ENCODE measurements around the gene TMEM231.
"Not testable (repeated sequence)": the region's sequence is repeated elsewhere in the genome, so short reads cannot be mapped to it uniquely, and the experiment has no call there.

The TMEM231 gene

GRCh38 chr16:75529056-75529905, 26.8 kb downstream of the TMEM231 start:
- DNase-seq, result no peak

DNA sequence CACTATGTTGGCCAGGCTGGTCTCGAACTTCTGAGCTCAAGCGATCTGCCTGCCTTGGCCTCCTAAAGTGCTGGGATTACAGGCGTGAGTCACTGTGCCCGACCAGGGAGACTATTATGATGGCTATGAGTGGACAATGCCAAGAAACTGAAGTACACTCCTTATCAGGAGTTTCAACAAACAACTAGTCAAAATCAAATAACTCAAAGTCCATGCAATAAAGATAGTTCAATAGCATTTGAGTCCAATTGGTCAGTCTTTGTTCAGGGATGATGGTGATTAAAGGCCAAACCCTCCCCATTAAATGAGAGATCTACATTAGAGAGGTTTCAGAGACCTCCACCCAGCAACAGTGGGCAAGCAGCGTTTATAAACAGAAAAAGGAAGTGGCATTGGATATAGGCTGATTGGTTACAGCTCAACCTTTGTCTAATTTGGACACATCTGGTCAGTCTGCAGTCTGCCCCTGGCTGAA, 28.2 kb downstream of the TMEM231 start:
- DNase-seq, result no peak

DNA sequence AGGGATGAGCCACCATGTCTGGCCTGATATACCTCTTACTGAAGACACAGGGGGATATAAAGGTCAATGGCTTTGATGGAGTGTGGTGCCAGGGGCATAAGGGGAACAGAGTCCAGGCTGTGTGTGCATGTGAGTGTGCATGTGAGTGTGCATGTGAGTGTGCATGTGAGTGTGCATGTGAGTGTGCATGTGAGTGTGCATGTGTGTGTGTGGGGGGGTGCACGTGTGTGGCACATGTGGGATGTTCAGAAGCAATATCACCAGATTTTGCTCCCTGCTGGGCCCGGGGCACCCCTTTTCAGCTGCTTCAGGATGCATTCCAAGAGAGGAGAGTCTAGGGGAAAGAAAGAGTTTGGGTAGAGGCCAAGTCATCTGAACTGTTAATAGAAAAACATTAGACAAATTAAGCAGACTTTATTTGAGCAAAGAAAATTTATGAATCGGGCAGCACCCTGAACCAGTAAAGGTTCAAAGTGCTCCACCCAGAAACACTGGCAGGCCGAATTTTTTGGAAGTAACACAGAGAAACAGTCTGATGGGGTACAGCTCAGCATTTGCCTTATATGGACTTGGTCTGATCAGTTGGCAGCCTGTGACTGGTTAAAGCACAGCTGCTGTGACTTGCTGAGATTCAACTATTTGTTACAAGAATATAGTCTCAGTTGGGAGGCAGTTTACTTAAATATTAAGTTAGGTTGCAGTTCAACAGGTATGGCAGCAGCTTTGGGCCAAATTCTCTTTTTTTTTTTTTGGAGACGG, 29.8 kb downstream of the TMEM231 start:
- no peak for DNase-seq

- no peak for DNase-seq
These were observed 36.9 kb downstream of the TMEM231 start for GRCh38 chr16:75519175-75519574.

- peak; percentile 20 for DNase-seq
These were observed 39.7 kb downstream of the TMEM231 start for GRCh38 chr16:75516189-75516966.

GRCh38 chr16:75514296-75514695, 41.8 kb downstream of the TMEM231 start:
- no peak for DNase-seq

DNA sequence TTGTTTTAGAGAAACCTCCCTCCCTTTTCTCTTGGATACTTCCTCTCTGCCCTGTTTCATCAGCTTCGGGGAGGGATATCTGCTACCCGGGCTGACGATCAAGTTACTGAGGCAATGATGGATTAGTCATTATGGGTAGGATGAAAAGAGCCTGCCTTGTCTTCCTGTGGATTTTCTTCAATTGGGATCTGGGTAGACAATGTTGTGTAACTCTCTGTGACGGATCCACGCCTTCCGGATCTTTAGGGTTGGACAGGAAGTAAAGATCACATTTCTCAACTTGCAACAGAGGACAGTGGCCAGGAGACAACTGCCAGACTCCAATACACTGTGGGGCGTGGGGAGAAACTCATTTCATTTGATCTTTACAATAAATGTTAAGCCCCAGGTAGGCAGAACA, 49.5 kb downstream of the TMEM231 start:
- DNase-seq, result no peak

GRCh38 chr16:75506107-75506506, 49.9 kb downstream of the TMEM231 start:
- DNase-seq, result no peak

GRCh38 chr16:75503801-75504200, 52.3 kb downstream of the TMEM231 start:
- no peak for DNase-seq

DNA sequence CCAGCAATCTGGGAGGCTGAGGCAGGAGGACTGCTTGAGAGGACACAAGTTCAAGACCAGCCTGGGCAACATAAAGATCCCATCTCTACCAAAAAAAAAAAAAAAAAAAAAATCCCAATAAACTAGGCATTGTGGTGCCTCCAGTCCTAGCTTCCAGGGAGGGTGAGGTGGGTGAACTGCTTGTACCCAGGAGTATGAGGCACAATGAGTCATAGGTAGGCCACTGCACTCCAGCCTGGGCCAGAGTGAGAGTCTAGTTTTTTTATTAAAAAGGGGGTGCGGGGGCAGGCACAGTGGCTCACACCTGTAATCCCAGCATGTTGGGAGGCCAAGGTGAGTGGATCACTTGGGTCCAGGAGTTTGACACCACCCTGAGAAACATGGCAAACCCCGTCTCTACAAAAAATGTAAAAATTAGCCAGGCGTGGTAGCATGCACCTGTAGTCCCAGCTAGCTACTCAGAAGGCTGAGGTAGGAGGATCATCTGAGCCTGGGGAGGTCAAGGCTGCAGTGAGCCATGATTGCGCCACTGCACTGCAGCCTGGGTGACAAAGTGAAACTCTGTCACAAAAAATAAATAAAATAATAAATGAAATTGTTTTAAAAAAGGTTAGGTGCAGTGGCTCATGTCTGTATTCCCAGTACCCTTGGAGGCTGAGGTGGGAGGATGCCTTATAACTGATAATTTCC, 53.0 kb downstream of the TMEM231 start:
- DNase-seq, result no peak

DNA sequence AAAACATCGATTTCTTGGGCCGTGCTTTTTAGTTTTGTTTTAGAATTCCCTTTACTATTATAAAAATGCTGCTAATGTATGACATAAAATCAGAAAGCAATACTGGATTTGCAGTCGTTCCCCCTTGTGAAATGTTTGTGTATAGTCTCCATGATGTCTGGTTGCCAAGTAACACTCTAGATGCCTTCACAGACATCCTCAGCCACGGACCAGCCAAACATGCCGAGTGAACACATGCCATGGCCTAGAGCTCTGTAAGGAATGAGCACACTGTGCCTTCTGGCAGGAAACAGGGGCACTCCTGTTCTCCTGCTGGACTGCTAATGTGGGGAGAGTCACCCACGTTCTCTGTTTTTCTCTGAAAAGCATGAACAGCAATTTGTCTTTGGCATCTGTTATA, 54.2 kb downstream of the TMEM231 start:
- DNase-seq, result not testable (repeated sequence)

DNA sequence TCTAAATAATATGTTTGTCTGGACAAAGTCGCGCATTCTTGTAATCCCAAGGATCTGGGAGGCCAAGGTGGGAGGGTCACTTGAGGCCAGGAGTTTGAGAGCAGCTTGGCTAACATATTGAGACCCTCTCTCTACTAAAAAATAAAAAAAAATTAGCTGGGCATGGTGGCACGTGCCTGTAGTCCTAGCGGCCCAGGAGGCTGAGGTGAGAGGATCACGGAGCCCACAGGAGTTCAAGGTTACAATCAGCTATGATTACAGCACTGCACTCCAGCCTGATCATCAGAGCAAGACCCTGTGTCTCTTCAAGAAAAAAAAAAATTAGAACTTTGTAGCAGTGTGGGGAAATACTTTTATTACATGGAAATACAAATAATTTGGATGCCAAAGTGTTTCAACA, 54.7 kb downstream of the TMEM231 start:
- no peak for DNase-seq

GRCh38 chr16:75498605-75499322, 57.3 kb downstream of the TMEM231 start:
- DNase-seq, result not testable (repeated sequence)

DNA sequence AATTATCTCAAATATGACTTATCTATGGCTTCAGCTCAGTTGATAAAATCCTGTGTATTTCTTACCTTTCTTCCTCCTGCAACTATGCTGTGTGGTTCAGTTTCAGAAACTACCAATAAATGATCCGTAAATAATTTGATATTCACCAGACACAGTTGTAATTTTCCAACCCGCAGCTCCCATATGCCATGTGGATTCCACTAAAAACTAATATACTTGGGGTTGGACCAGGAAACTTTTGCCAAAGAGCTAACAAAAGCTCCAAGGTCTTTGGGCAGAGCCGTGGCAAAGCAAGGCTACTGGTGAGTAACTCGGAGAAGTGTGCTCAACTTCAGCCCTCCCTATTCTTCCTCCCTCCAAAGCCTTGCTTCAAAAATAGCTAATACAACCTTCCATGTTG, 58.5 kb downstream of the TMEM231 start:
- no peak for DNase-seq

GRCh38 chr16:75495076-75495674, 60.9 kb downstream of the TMEM231 start, which contains the start of gene CHST6:
CHST6 (minus strand) TSS chr16:75495441; CDS start chr16:75479828, 15,613 bp downstream.
- DNase-seq, result peak; percentile 12

DNA sequence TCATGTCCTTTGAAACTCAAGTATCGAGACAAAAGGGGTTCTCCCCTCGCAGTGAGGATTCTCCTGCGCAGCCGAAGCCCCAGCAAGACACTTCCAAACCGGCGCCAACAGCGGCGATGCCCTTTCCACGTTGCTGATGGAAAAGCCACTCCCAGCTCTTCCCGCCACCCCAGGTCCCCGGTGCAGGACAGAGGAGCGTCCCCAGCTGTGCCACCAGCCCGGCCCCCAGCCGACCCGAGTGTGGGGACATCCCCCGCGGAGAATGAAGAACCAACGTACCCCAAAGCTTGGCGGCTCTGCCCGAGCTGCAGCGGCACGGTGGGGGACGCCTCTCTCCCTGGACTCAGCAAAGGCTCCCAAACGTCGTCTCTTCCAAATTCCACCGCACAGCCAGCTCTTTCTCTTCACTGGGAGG, 61.4 kb downstream of the TMEM231 start:
- no peak for DNase-seq

GRCh38 chr16:75494184-75494583, 61.9 kb downstream of the TMEM231 start:
- DNase-seq, result no peak

DNA sequence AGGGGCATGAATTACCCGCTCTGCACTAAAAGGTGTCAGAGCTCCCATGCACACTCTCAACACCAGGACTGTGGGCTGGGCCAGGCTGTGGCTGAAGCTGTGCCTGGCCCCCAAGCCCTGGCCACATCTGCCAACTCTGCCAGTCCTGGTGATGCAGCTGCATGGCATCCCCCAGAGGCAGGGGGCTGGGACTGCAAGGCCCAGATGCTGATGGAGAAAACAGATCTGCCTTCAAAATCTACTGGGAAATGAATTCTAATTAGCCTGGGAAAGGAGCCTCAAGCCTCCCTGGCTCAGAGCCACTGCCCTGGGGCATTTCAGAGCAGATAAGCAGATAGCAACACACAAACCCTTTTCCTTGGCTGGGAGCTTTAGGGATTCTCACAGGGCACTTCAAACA, 64.2 kb downstream of the TMEM231 start:
- no peak for DNase-seq

DNA sequence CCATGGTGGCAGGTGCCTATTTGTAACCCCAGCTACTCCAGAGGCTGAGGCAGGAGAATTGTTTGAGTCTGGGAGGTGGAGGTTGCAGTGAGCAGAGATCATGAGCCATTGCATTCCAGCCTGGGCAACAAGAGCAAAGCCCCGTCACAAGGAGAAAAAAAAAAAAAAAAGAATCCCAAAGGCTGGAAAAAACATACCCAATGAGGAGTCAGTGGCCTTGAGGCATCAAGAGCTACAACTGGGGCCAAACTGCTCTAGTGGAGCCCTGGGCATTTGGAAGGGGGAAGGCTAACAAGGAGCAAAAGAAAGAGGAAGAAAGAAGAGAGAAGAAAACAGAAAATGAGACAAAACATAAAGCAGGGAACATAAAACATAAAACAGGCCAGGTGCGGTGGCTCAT, 67.7 kb downstream of the TMEM231 start:
- no peak for DNase-seq

All from activated naive CD4-positive, alpha-beta T cell treated with Interleukin-2 at 50 U/mL for 16 hours (primary cell).